Measurements from ENCODE around the gene GOT2.
"Not testable (repeated sequence)": the region's sequence is repeated elsewhere in the genome, so short reads cannot be mapped to it uniquely, and the experiment has no call there.

Gene GOT2

GRCh38 chr16:58733671-58734458 is at the start of gene GOT2:
Gene GOT2, minus strand, starts transcription at chr16:58734316. Its CDS starts 88 bp downstream, at chr16:58734228.
- peak; percentile 69 for DNase-seq (ENCODE audit: low spot score)

- not testable (repeated sequence) for DNase-seq (ENCODE audit: low spot score)
Measured at GRCh38 chr16:58779291-58779690, 45.2 kb upstream of the GOT2 start.

- no peak for DNase-seq (ENCODE audit: low spot score)
Measured at GRCh38 chr16:58773870-58774269, 39.8 kb upstream of the GOT2 start.

- DNase-seq (ENCODE audit: low spot score): no peak
Measured at GRCh38 chr16:58768145-58768544, 34.0 kb upstream of the GOT2 start.

- DNase-seq (ENCODE audit: low spot score): no peak
Measured at GRCh38 chr16:58767581-58767980, 33.5 kb upstream of the GOT2 start.

- DNase-seq (ENCODE audit: low spot score): no peak
Measured at GRCh38 chr16:58756650-58757332, 22.7 kb upstream of the GOT2 start.

- DNase-seq (ENCODE audit: low spot score): peak; percentile 86
Measured at GRCh38 chr16:58755989-58756649, 22.0 kb upstream of the GOT2 start.

- no peak for DNase-seq (ENCODE audit: low spot score)
Measured at GRCh38 chr16:58753711-58754134, 19.6 kb upstream of the GOT2 start.

- no peak for DNase-seq (ENCODE audit: low spot score)
Measured at GRCh38 chr16:58744497-58744896, 10.4 kb upstream of the GOT2 start.

GRCh38 chr16:58741976-58742375 is 7.9 kb upstream of the GOT2 start:
- DNase-seq (ENCODE audit: low spot score): no peak

- no peak for DNase-seq (ENCODE audit: low spot score)
Measured at GRCh38 chr16:58741166-58741565, 7.0 kb upstream of the GOT2 start.

GRCh38 chr16:58738672-58739296 is 4.7 kb upstream of the GOT2 start:
- DNase-seq (ENCODE audit: low spot score): no peak

GRCh38 chr16:58736341-58736740 is 2.2 kb upstream of the GOT2 start:
- DNase-seq (ENCODE audit: low spot score): not testable (repeated sequence)

GRCh38 chr16:58734459-58734787 is 307 bp upstream of the GOT2 start:
- no peak for DNase-seq (ENCODE audit: low spot score)

GRCh38 chr16:58733248-58733670 is 857 bp downstream of the GOT2 start:
- DNase-seq (ENCODE audit: low spot score): peak; percentile 38

GRCh38 chr16:58732545-58733247 is 1.4 kb downstream of the GOT2 start:
- peak; percentile 25 for DNase-seq (ENCODE audit: low spot score)

GRCh38 chr16:58730724-58731370 is 3.3 kb downstream of the GOT2 start:
- DNase-seq (ENCODE audit: low spot score): peak; percentile 79

- DNase-seq (ENCODE audit: low spot score): no peak
Measured at GRCh38 chr16:58727796-58728568, 6.1 kb downstream of the GOT2 start.

- no peak for DNase-seq (ENCODE audit: low spot score)
Measured at GRCh38 chr16:58727028-58727781, 6.9 kb downstream of the GOT2 start.

- no peak for DNase-seq (ENCODE audit: low spot score)
Measured at GRCh38 chr16:58723109-58723508, 11.0 kb downstream of the GOT2 start.
